Measurements from ENCODE around the gene EIF3A. TPM values are rescaled to one million over a fixed set of nuclear protein-coding genes. Genes with fewer than 3 reads are reported as not detected.
A peak's percentile ranks its signal among the peaks of the same experiment; 100 is the strongest.

EIF3A gene
- total RNA-seq, 1 donor from 2014 or later: 94.7 TPM

DNA sequence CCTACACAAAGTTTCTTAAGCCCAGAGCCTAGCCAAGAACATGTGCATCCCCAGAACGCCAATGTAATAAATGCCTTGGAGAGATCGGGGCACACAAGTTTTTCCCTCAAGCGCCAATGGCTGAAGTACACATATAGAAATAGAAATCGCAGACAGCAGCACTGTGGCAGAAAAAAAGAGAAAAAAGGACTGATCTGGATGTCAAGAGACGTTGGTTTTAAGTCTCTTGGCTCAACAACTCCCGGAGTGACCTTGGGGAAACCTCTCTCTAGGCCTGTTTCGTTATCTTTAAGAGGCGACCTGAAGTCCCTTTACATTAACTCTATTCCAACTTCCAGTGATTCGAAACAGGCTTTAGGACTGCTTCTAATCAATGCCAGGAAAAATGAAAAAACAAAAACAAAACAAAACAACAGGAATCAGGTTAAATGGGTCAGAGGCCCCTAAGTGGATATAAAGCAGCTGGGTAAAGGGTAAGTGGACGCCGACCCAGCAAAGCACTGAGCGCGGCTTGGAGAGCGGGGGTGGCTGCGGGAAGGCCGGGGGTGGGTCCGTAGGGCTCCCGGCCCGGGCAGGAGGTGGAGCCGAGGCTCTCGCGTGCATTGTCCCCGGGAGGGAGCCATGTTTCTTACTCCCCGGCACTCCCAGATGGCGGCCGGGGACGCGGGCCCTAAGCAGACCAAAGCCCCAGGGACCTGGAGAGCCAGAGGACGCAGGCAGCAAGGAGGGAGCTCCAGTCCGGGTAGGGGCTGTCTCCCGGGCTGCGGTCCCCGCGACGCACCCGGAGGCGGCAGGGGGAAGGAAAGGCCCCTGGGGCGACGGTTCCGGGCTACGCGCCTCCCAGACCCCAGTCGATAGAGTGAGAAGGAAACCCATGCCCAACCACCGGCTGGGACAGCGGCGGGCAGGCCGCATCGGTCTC is 757 bp downstream of the EIF3A start:
- peaks cover 32% of the 10 kb centered on the region for H3K4me1 ChIP-seq
- DNase-seq: peak; percentile 89
- peak overlapping the region; percentile 95 for H3K4me3 ChIP-seq
- TF ChIP-seq, protein P1, sequence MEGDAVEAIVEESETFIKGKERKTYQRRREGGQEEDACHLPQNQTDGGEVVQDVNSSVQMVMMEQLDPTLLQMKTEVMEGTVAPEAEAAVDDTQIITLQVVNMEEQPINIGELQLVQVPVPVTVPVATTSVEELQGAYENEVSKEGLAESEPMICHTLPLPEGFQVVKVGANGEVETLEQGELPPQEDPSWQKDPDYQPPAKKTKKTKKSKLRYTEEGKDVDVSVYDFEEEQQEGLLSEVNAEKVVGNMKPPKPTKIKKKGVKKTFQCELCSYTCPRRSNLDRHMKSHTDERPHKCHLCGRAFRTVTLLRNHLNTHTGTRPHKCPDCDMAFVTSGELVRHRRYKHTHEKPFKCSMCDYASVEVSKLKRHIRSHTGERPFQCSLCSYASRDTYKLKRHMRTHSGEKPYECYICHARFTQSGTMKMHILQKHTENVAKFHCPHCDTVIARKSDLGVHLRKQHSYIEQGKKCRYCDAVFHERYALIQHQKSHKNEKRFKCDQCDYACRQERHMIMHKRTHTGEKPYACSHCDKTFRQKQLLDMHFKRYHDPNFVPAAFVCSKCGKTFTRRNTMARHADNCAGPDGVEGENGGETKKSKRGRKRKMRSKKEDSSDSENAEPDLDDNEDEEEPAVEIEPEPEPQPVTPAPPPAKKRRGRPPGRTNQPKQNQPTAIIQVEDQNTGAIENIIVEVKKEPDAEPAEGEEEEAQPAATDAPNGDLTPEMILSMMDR (IDR thresholded peaks at IDR 0.05): no peak
- no peaks in the 10 kb centered on the region for H3K36me3 ChIP-seq
- intact Hi-C loops (cut with DNase I): no loop called here
- peak; percentile 96 for ATAC-seq
- peak overlapping the region; percentile 95 for H3K27ac ChIP-seq
- H3K27me3 ChIP-seq (ENCODE audit: low read depth): no peaks in the 10 kb centered on the region
- no peaks in the 10 kb centered on the region for H3K9me3 ChIP-seq

DNA sequence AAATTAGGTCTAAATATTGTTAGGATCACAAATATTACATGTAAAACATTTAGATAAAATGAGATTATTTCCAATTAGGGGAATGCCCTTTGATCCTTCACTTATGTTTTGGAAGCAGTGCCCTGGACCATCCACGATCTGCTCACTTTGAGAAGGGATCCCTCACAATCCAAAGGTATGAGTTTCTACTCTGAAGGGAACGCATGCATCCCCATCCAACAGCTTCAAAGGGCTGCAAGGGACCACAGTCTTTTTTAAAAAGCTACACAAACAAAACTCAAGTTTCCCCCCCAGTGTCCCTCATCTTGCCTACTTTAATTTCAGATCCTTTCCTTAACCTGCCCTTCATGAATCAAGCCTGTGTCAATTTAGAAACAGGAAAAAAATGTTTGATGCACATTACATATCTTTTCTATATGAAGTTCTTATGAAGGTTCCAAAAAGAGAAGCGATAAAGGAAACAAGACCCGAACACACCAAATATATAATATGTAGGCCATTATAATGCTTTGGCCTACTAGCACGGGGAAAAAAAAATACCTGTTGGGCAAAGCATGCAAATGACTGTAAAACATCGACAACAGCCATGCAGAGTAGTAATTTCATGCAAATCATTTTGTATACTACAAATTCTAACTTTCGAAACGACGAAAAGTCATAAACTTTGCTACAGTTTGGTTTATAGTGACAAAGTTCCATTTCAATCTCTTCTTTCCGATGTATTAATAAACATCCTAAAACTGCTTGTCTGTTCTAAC is 2.0 kb downstream of the EIF3A start:
- TF ChIP-seq, protein P1 (IDR thresholded peaks at IDR 0.05): no peak
- Histone ChIP-seq H3K36me3 (peaks cover 6% of the 10 kb centered on the region), H3K27ac (no peak overlapping the region), H3K4me1 (peaks cover 42% of the 10 kb centered on the region), H3K9me3 (no peaks in the 10 kb centered on the region), H3K4me3 (peak overlapping the region; percentile 95), H3K27me3 (ENCODE audit: low read depth) (no peaks in the 10 kb centered on the region)
- no peak for DNase-seq
- intact Hi-C loops (cut with DNase I): no loop called here
- no peak for ATAC-seq

DNA sequence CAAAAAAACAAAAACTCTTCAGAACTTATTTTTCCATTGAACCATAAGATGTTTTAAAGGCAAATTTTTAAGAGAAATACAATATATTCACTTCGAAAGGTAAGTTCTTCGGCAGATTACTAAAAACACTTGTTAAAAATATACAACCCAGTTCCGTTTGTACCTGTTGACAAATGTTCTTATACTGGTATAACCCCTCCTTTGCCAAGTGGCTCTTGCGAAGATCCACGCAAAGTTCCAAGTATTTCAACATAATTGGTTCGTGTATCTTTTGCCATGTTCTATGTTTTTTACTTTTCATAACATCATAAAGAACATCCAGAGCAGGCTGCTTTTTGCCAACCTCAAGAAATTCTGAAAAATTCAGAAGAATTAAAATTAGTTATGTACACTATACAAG is 7.0 kb downstream of the EIF3A start:
- Histone ChIP-seq H3K27me3 (ENCODE audit: low read depth) (no peaks in the 10 kb centered on the region), H3K4me3 (no peak overlapping the region), H3K4me1 (peaks cover 42% of the 10 kb centered on the region), H3K9me3 (no peaks in the 10 kb centered on the region), H3K27ac (no peak overlapping the region), H3K36me3 (peaks cover 56% of the 10 kb centered on the region)
- ATAC-seq (no peak), DNase-seq (no peak)
- TF ChIP-seq, protein P1 (IDR thresholded peaks at IDR 0.05): no peak
- intact Hi-C loops (cut with DNase I): no loop called here

DNA sequence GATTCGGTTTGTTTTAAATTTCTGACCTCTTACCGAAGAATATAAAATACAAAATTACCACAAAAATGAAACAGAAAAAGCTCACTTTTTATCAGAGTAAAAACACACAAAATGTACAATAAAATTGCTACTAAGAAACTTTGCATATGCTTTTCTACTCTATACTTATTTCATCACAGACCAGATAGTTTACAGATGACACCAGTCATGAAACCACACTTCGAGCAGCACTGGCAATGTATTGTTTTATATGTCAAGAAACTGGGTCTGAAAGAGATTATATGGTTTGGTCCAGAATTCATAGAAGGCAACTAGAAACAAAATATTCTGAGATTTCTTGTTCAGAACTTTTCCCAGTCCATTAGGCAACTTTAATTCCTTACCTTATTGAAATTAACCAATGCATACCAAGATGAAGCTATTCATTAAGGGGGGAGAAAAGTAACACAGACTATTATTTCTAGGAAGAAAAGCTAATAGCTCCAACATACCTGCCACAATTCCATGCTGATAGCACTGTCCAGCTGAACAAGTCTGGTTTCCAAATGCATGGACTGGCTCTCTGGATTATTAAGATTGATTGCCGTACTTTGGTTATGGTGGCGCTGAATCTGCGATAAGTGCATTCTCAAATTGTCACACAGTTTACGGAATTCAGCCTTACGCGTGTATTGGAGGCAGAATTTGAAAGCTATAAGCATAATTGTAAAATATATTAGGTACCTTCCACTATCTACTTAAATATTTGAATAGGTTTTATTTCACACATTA is 10.0 kb downstream of the EIF3A start:
- Histone ChIP-seq H3K4me3 (no peak overlapping the region), H3K36me3 (peaks cover 86% of the 10 kb centered on the region), H3K9me3 (no peaks in the 10 kb centered on the region), H3K27me3 (ENCODE audit: low read depth) (no peaks in the 10 kb centered on the region), H3K4me1 (peaks cover 17% of the 10 kb centered on the region), H3K27ac (no peak overlapping the region)
- intact Hi-C loops (cut with DNase I): no loop called here
- no peak for DNase-seq
- TF ChIP-seq, protein P1 (IDR thresholded peaks at IDR 0.05): no peak
- no peak for ATAC-seq

DNA sequence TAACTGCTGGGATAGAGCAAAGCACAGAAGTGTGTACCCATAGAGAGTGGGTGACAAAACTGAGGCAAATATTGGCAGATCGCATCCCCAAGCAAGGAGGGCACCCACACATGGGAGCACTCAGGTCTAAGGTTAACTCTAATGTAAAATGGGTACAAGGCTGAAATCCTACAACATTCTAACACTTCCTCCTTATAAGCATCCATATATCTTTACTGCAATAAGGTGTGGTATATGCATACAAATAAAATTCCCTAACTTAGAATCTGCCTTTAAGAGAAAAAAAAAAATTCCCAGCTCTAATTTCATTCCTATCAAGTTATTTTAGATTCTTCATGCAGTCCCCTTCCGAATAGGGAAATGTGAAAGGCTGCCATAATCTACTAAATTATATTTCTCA is 18.7 kb downstream of the EIF3A start:
- H3K36me3 ChIP-seq: peaks cover 99% of the 10 kb centered on the region
- no peak for ATAC-seq
- TF ChIP-seq, protein P1 (IDR thresholded peaks at IDR 0.05): no peak
- H3K4me1 ChIP-seq: no peaks in the 10 kb centered on the region
- H3K27ac ChIP-seq: no peak overlapping the region
- H3K27me3 ChIP-seq (ENCODE audit: low read depth): no peaks in the 10 kb centered on the region
- H3K9me3 ChIP-seq: no peaks in the 10 kb centered on the region
- no peak overlapping the region for H3K4me3 ChIP-seq
- intact Hi-C loops (cut with DNase I): no loop called here
- no peak for DNase-seq
